Skin of body (tissue), 2 donors: ENCODE measurements around the gene ZNF829. TPM values are rescaled to one million over a fixed set of nuclear protein-coding genes. Genes with fewer than 3 reads are reported as not detected.
A peak's percentile ranks its signal among the peaks of the same experiment; 100 is the strongest.

ENCODE experiments used
- DNase-seq: peaks from one replicate; lab custom pipeline; 2025; lab: John Stamatoyannopoulos, UW
- total RNA-seq: library from RNA; depleted of rRNA; stranded (reverse); fragments of >200 nt; gene quantifications from one replicate; pipeline ENCODE4 v1.2.3, GENCODE V29; 2014

Gene ZNF829
- 3.8 TPM for total RNA-seq

GRCh38 chr19:36915992-36916830, at the start of gene ZNF829, which contains the start of gene ZNF568:
TSS of gene ZNF829 (minus strand) at chr19:36916291. CDS start at chr19:36915167, 1,124 bp downstream.
TSS of gene ZNF568 (plus strand) at chr19:36916332. CDS start at chr19:36922771, 6,439 bp downstream.
- peak; percentile 92 for DNase-seq

DNA sequence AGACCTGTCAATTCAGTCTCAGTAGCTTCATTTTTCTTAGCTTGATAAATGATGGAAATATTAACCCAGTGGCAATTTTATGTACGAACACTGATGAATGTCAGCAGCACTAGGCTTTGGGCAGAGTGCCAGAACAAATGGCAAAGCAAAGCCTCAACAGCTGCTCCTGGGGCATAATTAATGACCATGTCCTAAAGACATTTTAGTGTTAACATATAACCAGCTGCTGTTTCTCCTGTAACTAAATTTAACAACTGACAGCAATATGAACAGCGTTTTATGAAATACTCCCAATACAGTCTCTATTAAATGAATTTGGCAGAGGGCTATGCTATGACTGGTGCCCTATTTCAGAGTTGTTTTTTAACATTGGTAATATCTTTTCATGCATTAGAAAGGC, 47.2 kb upstream of the ZNF829 start:
- no peak for DNase-seq

DNA sequence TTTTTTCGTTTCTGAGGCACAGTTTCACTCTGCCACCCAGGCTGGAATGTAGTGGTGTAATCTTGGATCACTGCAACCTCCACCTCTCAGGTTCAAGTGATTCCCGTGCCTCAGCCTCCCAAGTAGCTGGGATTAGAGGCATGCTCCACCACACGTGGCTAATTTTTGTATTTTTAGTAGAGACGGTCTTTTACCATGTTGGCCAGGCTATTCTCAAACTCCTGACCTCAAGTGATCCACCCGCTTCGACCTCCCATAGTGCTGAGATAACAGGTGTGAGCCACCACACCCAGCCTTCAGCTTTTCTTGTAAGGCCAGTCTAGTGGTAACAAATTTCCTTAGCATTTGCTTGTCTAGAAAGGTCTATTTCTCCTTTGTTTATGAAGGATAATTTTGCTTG, 46.3 kb upstream of the ZNF829 start:
- no peak for DNase-seq

- DNase-seq, result no peak
These were observed 34.4 kb upstream of the ZNF829 start for GRCh38 chr19:36950335-36951119.

DNA sequence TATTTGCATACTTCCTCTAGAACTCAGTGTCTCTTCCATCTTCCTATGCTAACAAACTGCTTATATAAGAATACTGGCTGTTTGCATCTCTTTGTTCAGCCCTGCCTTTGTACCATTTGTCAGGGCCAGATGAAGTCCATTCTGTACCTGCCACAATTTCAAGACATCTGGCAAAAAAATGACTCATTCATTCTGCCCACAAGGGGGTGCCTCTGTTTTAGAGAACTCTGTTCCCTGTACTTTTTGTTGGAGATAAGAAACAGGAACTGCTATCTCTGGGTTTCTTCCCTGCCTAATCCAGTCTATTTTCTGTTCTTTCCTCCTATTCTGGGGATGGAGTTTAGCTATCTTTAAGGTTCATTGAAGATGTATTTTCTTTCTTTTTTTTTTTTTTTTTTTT, 23.1 kb upstream of the ZNF829 start:
- DNase-seq, result no peak

- DNase-seq, result no peak
These were observed 15.6 kb upstream of the ZNF829 start for GRCh38 chr19:36931684-36932083.

- no peak for DNase-seq
These were observed 2.0 kb upstream of the ZNF829 start for GRCh38 chr19:36918090-36918489.

GRCh38 chr19:36916991-36917390, 900 bp upstream of the ZNF829 start:
- no peak for DNase-seq

DNA sequence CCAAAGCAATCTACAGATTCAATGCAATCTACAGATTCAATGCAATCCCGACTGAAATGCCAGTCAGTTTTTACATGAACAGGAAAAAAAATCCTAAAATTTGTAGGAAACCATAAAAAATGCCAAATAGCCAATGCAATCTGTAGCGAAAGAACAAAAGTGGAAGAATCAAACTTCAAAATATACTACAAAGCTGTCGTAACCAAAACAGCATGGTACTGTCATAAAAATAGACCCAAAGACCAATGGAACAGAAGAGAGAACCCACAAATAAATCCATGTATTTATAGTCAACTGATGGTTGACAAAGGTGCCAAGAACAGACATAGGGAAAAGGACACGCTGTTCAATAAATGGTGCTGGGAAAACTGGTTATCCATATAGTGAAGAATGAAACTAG, 17.7 kb downstream of the ZNF829 start:
- no peak for DNase-seq

DNA sequence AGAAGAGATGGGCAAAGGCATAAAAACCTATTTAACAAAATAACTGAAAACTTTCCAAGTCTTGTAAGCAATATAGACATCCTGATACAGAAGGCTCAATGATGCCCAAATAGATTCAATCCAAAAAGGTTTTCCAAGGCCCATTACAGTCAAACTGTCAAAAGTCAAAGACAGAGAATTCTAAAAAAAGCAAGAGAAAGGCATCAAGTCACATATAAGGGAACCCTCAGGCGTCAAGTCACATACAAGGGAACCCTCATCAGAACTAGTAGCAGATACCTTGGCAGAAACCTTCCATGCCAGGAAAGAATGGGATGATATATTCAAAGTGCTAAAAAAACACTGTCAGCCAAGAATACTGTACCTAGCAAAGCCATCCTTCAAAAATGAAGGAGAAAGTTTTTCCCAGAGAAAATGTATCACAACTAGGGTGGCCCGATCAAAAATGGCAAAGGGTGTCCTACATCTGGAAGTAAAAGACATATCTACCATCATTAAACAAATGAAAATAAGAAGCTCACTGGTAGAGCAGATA, 21.2 kb downstream of the ZNF829 start:
- DNase-seq, result no peak

DNA sequence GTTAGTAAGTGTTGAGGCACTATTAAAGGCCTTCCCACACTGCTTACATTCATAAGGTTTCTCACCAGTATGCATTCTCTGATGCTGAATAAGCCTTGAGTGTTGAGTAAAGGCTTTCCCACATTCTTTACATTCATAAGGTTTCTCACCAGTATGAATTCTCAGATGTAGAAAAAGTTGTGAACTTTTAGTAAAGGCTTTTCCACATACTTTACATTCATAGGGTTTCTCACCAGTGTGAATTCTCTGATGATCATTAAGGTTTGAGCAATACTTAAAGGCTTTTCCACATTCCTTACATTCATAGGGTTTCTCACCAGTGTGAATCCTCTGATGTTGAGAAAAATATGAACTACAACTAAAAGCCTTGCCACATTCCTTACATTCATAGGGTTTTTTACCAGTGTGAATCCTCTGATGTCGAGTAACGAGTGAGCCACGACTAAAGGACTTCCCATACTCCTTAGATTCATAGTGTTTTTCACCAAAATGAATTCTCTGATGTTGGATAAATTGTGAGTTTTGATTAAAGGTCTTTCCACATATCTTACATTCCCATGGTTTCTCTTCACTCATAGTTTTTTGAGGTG, 24.2 kb downstream of the ZNF829 start:
- DNase-seq, result no peak

- DNase-seq, result no peak
These were observed 38.8 kb downstream of the ZNF829 start for GRCh38 chr19:36876993-36877938.

- no peak for DNase-seq
These were observed 64.2 kb downstream of the ZNF829 start for GRCh38 chr19:36851898-36852297.

- DNase-seq, result peak; percentile 94
These were observed 65.3 kb downstream of the ZNF829 start, which contains the start of gene ZNF345 for GRCh38 chr19:36850559-36851442. TSS of gene ZNF345 (plus strand) at chr19:36850876. CDS start at chr19:36876831, 25,955 bp downstream.

- DNase-seq, result peak; percentile 96
These were observed 66.2 kb downstream of the ZNF829 start for GRCh38 chr19:36849701-36850558.

GRCh38 chr19:36847968-36848367, 68.1 kb downstream of the ZNF829 start:
- no peak for DNase-seq

- DNase-seq, result no peak
These were observed 77.2 kb downstream of the ZNF829 start for GRCh38 chr19:36838784-36839324.
